IMR-90 (cell line): ENCODE data around the gene UBE3B.

ENCODE experiments used
- FOS ChIP-seq: fragments of 150-350 bp; IDR thresholded peaks from 2 replicates; pipeline ENCODE4 v1.6.1; 2016; ENCODE audit warnings: low read depth, low read length
- MAFK ChIP-seq: IDR thresholded peaks from 2 replicates; pipeline ENCODE4 v1.6.1; 2012; ENCODE audit warnings: low read depth, low read length, improper control_type of control experiment
- TF ChIP-seq, protein P1 (sequence below): conservative IDR thresholded peaks from 2 replicates; pipeline ENCODE4 v1.5.1; 2012; ENCODE audit warnings: mild to moderate bottlenecking, low read depth, low read length, improper control_type of control experiment

GRCh38 chr12:109476807-109477184, 638 bp upstream of the UBE3B start:
- no peak for TF ChIP-seq MAFK
- TF ChIP-seq, protein P1, sequence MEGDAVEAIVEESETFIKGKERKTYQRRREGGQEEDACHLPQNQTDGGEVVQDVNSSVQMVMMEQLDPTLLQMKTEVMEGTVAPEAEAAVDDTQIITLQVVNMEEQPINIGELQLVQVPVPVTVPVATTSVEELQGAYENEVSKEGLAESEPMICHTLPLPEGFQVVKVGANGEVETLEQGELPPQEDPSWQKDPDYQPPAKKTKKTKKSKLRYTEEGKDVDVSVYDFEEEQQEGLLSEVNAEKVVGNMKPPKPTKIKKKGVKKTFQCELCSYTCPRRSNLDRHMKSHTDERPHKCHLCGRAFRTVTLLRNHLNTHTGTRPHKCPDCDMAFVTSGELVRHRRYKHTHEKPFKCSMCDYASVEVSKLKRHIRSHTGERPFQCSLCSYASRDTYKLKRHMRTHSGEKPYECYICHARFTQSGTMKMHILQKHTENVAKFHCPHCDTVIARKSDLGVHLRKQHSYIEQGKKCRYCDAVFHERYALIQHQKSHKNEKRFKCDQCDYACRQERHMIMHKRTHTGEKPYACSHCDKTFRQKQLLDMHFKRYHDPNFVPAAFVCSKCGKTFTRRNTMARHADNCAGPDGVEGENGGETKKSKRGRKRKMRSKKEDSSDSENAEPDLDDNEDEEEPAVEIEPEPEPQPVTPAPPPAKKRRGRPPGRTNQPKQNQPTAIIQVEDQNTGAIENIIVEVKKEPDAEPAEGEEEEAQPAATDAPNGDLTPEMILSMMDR = no peak
- TF ChIP-seq FOS = no peak
